WTC11 (cell line): ENCODE results near the gene HTRA1. TPM values are rescaled to one million over a fixed set of nuclear protein-coding genes. Genes with fewer than 3 reads are reported as not detected.

ENCODE experiments used
- ATAC-seq: fragments of 200-7000 bp; cut with Tn5 transposase; 2 replicates; pipeline ENCODE4 v1.10.0; 2021; ENCODE audit warnings: mild to moderate bottlenecking, moderate library complexity
- CTCF ChIA-PET: fragments of 300-600 bp; sonication (Branson Sonifier 250); formaldehyde crosslinking; loops from one replicate; lab custom pipeline; 2021; ENCODE audit warnings: antibody characterized with exemption; lab: Charles Lee
- POLR2A ChIA-PET: fragments of 350-600 bp; sonication (Branson Sonifier 250); formaldehyde crosslinking; loops from one replicate; lab custom pipeline; 2021; ENCODE audit warnings: antibody characterized with exemption; lab: Charles Lee
- DNase-seq: peaks from one replicate; pipeline ENCODE4 v3.0.0; 2021; ENCODE audit warnings: low spot score
- H3K27ac Mint-ChIP-seq: 2 replicates; pipeline ENCODE4 v1.8.0; 2021; ENCODE audit warnings: mixed read lengths
- H3K27me3 Mint-ChIP-seq: 2 replicates; pipeline ENCODE4 v1.8.0; 2021; ENCODE audit warnings: low read depth, mild to moderate bottlenecking, moderate library complexity, mixed read lengths
- H3K36me3 Mint-ChIP-seq: 2 replicates; pipeline ENCODE4 v1.8.0; 2021; ENCODE audit warnings: mixed read lengths
- H3K4me1 Mint-ChIP-seq: 2 replicates; pipeline ENCODE4 v1.8.0; 2022; ENCODE audit warnings: mixed read lengths
- H3K4me3 Mint-ChIP-seq: 2 replicates; pipeline ENCODE4 v1.8.0; 2021; ENCODE audit warnings: mild to moderate bottlenecking, moderate library complexity, mixed read lengths
- H3K9me3 Mint-ChIP-seq: 2 replicates; pipeline ENCODE4 v1.8.0; 2021; ENCODE audit warnings: mixed read lengths
- ATF1 ChIP-seq: sonication (generic); formaldehyde crosslinking; IDR thresholded peaks from 2 replicates; pipeline ENCODE4 v1.8.1; 2023; ENCODE audit warnings: mild to moderate bottlenecking, moderate library complexity, missing genetic modification reagents
- IRF2 ChIP-seq: sonication (generic); formaldehyde crosslinking; IDR thresholded peaks from 2 replicates; pipeline ENCODE4 v1.8.0; 2022; ENCODE audit warnings: low read depth, missing genetic modification reagents, borderline replicate concordance
- MYBL2 ChIP-seq: sonication (generic); formaldehyde crosslinking; IDR thresholded peaks from 2 replicates; pipeline ENCODE4 v1.8.1; 2023; ENCODE audit warnings: mild to moderate bottlenecking, moderate library complexity, missing genetic modification reagents
- NFYB ChIP-seq: sonication (generic); formaldehyde crosslinking; conservative IDR thresholded peaks from 2 replicates; pipeline ENCODE4 v1.8.0; 2022; ENCODE audit warnings: low read depth, missing genetic modification reagents
- RORB ChIP-seq: fragments of 250-450 bp; sonication (Bioruptor Pico); IDR thresholded peaks from 2 replicates; pipeline ENCODE4 v1.9.0; 2021; ENCODE audit warnings: mild to moderate bottlenecking
- SMAD3 ChIP-seq: sonication (generic); formaldehyde crosslinking; IDR thresholded peaks from 2 replicates; pipeline ENCODE4 v1.8.0; 2022; ENCODE audit warnings: missing genetic modification reagents, mild to moderate bottlenecking, borderline replicate concordance
- SOX15 ChIP-seq: fragments of 250-450 bp; sonication (Bioruptor Pico); IDR thresholded peaks from 2 replicates; pipeline ENCODE4 v1.9.0; 2021; ENCODE audit warnings: mild to moderate bottlenecking
- TEAD1 ChIP-seq: sonication (generic); formaldehyde crosslinking; IDR thresholded peaks from 2 replicates; pipeline ENCODE4 v1.8.0; 2022; ENCODE audit warnings: mild to moderate bottlenecking, missing genetic modification reagents
- ZNF138 ChIP-seq: sonication (generic); formaldehyde crosslinking; conservative IDR thresholded peaks from 2 replicates; pipeline ENCODE4 v1.8.1; 2022; ENCODE audit warnings: mild to moderate bottlenecking, moderate library complexity, missing genetic modification reagents
- ZNF263 ChIP-seq: sonication (generic); formaldehyde crosslinking; IDR thresholded peaks from 2 replicates; pipeline ENCODE4 v1.8.1; 2022; ENCODE audit warnings: low read depth, mild to moderate bottlenecking, moderate library complexity, missing genetic modification reagents
- ZNF317 ChIP-seq: sonication (generic); formaldehyde crosslinking; IDR thresholded peaks from 2 replicates; pipeline ENCODE4 v1.8.1; 2023; ENCODE audit warnings: low read depth, mild to moderate bottlenecking, moderate library complexity, missing genetic modification reagents, borderline replicate concordance
- total RNA-seq: library from RNA; stranded (reverse); gene quantifications from 3 replicates; pipeline ENCODE4 v1.2.3, GENCODE V29; 2021
- TF ChIP-seq, protein P1 (sequence below): sonication (generic); formaldehyde crosslinking; IDR thresholded peaks from 2 replicates; pipeline ENCODE4 v1.8.1; 2022; ENCODE audit warnings: mild to moderate bottlenecking, missing genetic modification reagents, moderate library complexity, borderline replicate concordance
- TF ChIP-seq, protein P2 (sequence below): sonication (generic); formaldehyde crosslinking; IDR thresholded peaks from 2 replicates; pipeline ENCODE4 v1.8.0; 2023; ENCODE audit warnings: missing genetic modification reagents, mild to moderate bottlenecking, borderline replicate concordance
- TF ChIP-seq, protein P3 (sequence below): sonication (generic); formaldehyde crosslinking; IDR thresholded peaks from 2 replicates; pipeline ENCODE4 v1.8.1; 2023; ENCODE audit warnings: mild to moderate bottlenecking, missing genetic modification reagents
- TF ChIP-seq, protein P4 (sequence below): fragments of 250-450 bp; sonication (Bioruptor Pico); conservative IDR thresholded peaks from 2 replicates; pipeline ENCODE4 v1.9.0; 2021; ENCODE audit warnings: mild to moderate bottlenecking

HTRA1 gene
- total RNA-seq, 1 experiment from 2014 or later: 18.3 TPM

DNA sequence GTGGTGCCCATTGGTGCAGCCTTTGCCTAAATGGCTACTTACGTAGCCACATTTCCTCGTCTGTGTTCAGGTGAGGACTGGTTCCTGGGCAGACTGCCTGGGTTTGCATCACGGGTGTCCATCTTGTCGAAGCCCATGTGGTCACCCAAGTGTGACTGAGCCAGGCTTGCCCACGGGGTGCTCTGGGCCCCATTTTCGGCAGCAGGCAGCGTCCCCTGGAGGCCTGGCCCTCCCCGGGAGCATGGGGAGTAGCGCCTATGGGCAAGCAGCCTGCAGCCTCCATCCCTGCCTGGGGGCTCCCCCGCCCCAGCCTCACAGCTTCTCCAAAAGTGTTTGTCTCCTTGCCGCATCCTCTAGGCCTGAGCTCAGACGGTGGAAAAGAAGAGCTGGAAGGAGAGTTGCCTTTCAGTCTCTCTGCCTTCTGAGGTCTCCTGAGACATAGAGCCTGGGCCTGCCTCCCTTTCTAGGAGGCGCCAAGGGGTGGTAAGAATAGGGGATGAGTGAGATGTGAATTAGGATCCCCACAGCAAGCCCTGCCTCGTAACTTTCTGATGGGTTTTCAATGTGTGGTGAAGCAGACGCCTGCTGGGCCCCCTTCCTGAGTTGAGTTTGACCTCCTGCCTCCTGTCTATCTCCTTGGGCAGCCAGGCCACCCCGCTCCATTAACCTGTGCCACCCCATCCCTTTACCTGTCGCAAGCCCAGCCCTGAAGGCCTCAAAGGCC, 42.7 kb downstream of the HTRA1 start:
- ChIA-PET POLR2A (no interaction called here), CTCF (interaction anchor here (0.7 to 1.3 kb wide), 2 partner anchors 62 to 665 kb away, joined by 3 to 4 read pairs; no protein-coding TSS in a partner anchor)
- no peak for TF ChIP-seq RORB (CRISPR knock-in tag)
- TF ChIP-seq, protein P1, sequence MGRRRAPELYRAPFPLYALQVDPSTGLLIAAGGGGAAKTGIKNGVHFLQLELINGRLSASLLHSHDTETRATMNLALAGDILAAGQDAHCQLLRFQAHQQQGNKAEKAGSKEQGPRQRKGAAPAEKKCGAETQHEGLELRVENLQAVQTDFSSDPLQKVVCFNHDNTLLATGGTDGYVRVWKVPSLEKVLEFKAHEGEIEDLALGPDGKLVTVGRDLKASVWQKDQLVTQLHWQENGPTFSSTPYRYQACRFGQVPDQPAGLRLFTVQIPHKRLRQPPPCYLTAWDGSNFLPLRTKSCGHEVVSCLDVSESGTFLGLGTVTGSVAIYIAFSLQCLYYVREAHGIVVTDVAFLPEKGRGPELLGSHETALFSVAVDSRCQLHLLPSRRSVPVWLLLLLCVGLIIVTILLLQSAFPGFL (CRISPR knock-in tag): no peak
- TF ChIP-seq TEAD1 (CRISPR knock-in tag): no peak
- TF ChIP-seq, protein P2, sequence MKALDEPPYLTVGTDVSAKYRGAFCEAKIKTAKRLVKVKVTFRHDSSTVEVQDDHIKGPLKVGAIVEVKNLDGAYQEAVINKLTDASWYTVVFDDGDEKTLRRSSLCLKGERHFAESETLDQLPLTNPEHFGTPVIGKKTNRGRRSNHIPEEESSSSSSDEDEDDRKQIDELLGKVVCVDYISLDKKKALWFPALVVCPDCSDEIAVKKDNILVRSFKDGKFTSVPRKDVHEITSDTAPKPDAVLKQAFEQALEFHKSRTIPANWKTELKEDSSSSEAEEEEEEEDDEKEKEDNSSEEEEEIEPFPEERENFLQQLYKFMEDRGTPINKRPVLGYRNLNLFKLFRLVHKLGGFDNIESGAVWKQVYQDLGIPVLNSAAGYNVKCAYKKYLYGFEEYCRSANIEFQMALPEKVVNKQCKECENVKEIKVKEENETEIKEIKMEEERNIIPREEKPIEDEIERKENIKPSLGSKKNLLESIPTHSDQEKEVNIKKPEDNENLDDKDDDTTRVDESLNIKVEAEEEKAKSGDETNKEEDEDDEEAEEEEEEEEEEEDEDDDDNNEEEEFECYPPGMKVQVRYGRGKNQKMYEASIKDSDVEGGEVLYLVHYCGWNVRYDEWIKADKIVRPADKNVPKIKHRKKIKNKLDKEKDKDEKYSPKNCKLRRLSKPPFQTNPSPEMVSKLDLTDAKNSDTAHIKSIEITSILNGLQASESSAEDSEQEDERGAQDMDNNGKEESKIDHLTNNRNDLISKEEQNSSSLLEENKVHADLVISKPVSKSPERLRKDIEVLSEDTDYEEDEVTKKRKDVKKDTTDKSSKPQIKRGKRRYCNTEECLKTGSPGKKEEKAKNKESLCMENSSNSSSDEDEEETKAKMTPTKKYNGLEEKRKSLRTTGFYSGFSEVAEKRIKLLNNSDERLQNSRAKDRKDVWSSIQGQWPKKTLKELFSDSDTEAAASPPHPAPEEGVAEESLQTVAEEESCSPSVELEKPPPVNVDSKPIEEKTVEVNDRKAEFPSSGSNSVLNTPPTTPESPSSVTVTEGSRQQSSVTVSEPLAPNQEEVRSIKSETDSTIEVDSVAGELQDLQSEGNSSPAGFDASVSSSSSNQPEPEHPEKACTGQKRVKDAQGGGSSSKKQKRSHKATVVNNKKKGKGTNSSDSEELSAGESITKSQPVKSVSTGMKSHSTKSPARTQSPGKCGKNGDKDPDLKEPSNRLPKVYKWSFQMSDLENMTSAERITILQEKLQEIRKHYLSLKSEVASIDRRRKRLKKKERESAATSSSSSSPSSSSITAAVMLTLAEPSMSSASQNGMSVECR: no peak
- no peak for TF ChIP-seq IRF2
- no peak for TF ChIP-seq ZNF317 (CRISPR knock-in tag)
- no peak for TF ChIP-seq SOX15 (CRISPR knock-in tag)
- H3K9me3 Mint-ChIP-seq: no peaks in the 10 kb centered on the region
- H3K36me3 Mint-ChIP-seq: no peaks in the 10 kb centered on the region
- H3K4me1 Mint-ChIP-seq: peaks cover 2% of the 10 kb centered on the region; the same call in 1 of the 2 replicates
- no peak overlapping the region for H3K27ac Mint-ChIP-seq
- H3K4me3 Mint-ChIP-seq: no peak overlapping the region
- H3K27me3 Mint-ChIP-seq: no peaks in the 10 kb centered on the region
- no peak for ATAC-seq
- DNase-seq: no peak

DNA sequence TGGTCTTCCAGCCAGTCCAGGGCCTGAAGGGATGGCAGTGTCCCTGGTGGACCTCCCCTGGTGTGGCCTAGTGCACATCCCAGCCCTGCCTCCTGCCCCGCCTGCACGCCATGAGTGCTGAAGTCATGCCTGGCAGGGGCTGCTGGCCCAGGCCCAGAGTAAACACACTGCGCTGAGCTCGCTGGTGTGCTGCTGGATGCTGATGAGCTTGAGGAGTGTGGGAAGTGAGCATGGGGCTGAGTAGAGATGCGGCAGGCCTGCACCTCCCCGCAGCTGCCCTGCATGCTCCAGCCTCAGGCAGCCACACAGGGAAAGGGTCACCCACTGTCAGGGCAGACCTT, 43.2 kb downstream of the HTRA1 start:
- no peak overlapping the region for H3K4me3 Mint-ChIP-seq
- POLR2A ChIA-PET: no interaction called here
- TF ChIP-seq ZNF263: no peak
- TF ChIP-seq SMAD3 (CRISPR knock-in tag): no peak
- no peak for TF ChIP-seq RORB (CRISPR knock-in tag)
- TF ChIP-seq, protein P3, sequence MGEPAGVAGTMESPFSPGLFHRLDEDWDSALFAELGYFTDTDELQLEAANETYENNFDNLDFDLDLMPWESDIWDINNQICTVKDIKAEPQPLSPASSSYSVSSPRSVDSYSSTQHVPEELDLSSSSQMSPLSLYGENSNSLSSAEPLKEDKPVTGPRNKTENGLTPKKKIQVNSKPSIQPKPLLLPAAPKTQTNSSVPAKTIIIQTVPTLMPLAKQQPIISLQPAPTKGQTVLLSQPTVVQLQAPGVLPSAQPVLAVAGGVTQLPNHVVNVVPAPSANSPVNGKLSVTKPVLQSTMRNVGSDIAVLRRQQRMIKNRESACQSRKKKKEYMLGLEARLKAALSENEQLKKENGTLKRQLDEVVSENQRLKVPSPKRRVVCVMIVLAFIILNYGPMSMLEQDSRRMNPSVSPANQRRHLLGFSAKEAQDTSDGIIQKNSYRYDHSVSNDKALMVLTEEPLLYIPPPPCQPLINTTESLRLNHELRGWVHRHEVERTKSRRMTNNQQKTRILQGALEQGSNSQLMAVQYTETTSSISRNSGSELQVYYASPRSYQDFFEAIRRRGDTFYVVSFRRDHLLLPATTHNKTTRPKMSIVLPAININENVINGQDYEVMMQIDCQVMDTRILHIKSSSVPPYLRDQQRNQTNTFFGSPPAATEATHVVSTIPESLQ: no peak
- no peak for TF ChIP-seq NFYB (CRISPR knock-in tag)
- TF ChIP-seq, all 79 proteins: peak for 0
- CTCF ChIA-PET: no interaction called here
- Mint-ChIP-seq H3K36me3 (no peaks in the 10 kb centered on the region), H3K9me3 (no peaks in the 10 kb centered on the region), H3K4me1 (peaks cover 5% of the 10 kb centered on the region; the same call in 1 of the 2 replicates), H3K27me3 (no peaks in the 10 kb centered on the region), H3K27ac (no peak overlapping the region)
- no peak for DNase-seq
- no peak for ATAC-seq

DNA sequence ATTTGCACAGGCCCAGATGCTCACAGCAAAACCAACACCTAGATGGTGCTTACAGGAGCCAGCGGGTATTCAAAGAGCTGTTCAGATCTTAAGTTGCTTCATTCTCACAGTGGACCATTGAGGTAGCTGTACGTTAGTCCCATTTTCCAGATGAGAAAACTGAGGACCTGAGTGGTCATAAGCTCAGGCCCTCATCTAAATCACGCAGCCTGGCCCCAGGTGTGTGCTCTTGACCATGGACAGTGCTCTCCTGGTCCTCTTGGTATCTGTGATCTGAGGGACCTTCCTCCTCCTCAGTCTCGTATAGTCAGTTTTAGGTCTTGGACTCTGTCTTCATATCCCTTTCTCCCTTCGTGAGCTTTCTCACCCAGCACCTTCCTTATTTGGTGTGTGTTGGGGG, 43.7 kb downstream of the HTRA1 start:
- DNase-seq: no peak
- H3K36me3 Mint-ChIP-seq: no peaks in the 10 kb centered on the region
- no peaks in the 10 kb centered on the region for H3K9me3 Mint-ChIP-seq
- no peak overlapping the region for H3K4me3 Mint-ChIP-seq
- no peaks in the 10 kb centered on the region for H3K27me3 Mint-ChIP-seq
- ChIA-PET POLR2A (no interaction called here), CTCF (interaction anchor here (0.6 kb wide), 1 partner anchor 9 kb away, joined by 3 read pairs; no protein-coding TSS in a partner anchor)
- H3K4me1 Mint-ChIP-seq: peaks cover 5% of the 10 kb centered on the region; the same call in 1 of the 2 replicates
- TF ChIP-seq ZNF138 (CRISPR knock-in tag) (no peak), RORB (CRISPR knock-in tag) (no peak), MYBL2 (CRISPR knock-in tag) (no peak), ATF1 (CRISPR knock-in tag) (no peak)
- TF ChIP-seq, protein P4, sequence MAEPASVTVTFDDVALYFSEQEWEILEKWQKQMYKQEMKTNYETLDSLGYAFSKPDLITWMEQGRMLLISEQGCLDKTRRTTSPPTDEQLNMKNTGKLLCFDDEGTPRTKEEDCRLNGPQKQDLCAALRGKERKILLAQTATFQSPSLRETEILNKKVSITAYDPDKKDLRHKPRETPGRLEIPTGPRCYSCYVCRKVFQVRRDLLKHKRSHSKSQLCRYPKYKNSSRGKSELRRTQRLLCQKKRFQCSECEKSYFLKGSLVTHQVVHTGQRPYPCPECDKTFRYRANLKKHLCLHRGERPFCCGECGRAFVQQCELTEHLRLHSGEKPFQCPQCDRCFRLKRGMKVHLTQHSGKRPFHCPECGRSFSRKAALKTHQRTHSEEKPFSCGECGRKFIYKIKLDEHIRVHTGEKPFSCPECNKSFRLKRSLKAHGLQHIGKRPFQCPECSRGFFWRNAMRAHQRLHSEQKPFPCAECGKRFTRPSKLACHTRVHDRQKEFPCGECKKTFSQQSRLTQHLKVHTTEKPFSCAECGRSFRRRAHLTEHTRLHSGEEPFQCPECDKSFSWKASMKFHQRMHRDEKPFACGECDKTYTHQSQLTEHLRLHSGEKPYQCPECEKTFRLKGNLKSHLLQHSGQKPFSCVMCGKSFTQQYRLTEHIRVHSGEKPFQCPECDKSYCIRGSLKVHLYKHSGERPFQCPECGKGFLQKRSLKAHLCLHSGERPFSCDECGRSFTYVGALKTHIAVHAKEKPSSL (CRISPR knock-in tag): no peak
- no peak overlapping the region for H3K27ac Mint-ChIP-seq
- ATAC-seq: no peak
